Epithelial cell of umbilical artery (primary cell): ENCODE results near the gene MISP3. TPM values are rescaled to one million over a fixed set of nuclear protein-coding genes. Genes with fewer than 3 reads are reported as not detected.

Experiments
- total RNA-seq: library from RNA; depleted of rRNA; stranded (reverse); fragments of >200 nt; gene quantifications from 2 replicates; pipeline ENCODE4 v1.2.3, GENCODE V29; 2014

MISP3 gene
- 0.61 TPM in 1 of 2 replicates, not detected in the other for total RNA-seq

DNA sequence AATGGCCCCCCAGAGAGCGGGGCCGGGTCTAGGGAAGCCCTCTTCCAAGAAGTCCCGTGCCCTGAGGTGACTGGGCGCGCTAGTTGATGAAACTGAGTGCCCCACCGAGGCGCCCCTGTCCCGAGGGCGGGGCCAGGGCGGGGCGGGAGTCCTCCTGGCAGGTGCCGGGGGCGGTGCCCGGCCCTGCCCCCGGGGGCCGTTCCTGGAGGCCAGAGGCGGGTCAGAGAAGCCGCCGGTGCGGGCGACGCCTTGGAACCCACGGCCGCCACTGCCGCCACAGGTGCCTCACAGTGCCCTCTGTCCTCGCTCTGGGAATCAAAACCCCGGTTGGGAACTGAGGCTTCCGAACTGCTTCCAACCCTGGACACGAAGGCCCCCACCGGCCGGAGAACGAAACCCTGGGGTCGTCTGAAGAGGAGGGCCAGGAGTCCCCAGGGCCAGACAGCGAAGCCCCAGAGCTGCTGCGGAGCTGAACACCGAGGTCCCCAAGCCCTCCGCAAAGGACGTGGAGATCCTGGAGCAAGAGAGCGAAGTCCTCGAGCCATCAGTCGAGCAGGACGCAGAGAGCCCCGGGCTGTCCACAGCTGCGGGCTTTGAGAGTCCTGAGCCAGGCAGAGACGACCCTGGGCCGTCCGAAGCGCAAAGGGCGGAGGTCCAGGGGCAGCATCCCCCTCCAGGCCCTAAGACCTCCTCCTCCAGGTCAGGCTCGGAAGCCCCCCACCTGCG is at the start of gene MISP3:
Gene MISP3 (plus strand): TSS at position 252 of the 726 bp plus-strand sequence. CDS start 524 bp downstream, outside the sequence.

DNA sequence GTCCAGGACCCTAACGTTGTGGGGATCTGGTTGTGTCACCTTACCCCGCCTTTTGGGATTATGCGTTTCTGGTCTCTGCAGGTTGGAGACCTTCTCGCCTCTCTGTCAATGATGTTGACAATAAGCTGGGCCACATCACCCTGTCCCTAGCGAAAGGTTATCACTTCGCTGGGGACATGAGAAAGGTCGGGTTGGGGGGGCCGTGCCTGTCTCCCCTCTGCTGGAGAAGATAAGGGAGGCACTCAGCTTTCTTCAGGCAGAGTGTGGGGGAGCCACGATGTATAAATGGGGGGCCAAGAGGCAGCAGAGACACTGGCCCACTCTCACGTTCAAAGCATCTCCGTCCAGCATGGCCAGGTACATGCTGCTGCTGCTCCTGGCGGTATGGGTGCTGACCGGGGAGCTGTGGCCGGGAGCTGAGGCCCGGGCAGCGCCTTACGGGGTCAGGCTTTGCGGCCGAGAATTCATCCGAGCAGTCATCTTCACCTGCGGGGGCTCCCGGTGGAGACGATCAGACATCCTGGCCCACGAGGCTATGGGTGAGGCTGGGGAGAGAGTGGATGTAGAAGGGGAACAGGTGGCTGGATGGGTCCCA is 44.6 kb upstream of the MISP3 start, which contains the start of gene RLN3:
Gene RLN3 (plus strand): TSS at position 293 of the 595 bp plus-strand sequence. CDS start 57 bp downstream, at position 350.

DNA sequence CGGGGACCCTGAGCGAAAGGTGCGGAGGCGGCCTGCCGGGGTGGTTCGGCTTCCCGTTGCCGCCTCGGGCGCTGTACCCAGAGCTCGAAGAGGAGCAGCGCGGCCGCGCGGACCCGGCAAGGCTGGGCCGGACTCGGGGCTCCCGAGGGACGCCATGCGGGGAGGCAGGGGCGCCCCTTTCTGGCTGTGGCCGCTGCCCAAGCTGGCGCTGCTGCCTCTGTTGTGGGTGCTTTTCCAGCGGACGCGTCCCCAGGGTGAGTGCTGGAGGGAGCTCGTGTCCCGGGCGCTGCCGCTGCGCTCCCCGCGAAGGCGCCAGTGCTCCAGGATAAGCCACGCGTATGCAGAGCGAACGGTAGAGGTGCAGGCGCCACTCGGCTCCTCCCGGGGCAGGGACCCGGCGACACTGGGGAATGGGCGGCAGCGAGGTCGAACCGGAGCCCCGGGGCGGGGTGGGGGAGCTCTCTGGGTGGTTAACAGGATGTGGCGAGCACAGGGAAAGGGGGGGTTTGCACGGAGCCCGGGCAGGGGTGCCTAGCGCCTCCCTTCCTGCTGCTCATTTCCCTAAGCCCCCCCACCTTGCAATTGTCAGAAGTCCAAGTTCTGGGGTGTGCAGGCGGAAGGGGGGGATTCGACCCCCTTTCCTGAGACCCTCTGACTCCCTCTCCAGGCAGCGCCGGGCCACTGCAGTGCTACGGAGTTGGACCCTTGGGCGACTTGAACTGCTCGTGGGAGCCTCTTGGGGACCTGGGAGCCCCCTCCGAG is 40.7 kb upstream of the MISP3 start, which contains the start of gene IL27RA:
Gene IL27RA (plus strand): TSS at position 44 of the 762 bp plus-strand sequence. CDS start 111 bp downstream, at position 155.

DNA sequence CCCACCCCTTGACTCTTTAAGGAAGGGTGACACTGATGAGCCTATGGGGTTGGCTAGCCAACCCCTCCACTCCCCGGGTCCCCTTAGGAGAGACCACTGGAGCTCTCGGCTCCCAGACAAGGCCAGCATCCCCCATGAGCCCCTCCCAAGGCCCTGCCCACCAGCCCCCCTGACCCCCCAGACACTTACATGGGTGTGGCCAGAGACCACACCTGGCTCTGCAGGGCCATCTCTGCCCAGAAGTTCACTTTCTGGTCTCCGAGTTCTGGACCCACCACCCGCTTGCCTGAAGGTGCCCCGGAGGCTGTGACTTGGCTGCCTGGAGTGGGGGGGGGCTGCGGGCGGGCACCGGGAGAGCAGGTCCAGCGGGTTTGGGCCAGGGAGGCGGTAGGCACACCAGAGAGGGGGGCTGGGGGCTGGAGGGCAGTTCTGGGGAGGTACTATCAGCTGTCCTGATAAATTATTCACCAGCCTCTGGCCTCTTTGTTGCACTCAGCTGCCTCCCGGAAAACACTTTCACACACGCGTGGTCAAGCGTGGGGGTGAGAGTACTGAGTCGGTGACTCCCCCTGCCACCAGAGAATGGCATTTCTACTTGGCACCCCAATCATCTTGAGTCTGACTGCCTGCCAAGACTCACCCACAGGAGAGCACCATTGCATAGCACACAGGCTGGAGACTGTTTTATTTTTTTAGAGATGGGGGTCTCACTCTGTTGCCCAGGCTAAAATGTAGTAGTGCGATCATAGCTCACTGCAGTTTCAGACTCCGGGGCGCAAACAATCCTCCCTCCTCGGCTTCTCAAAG is 10.6 kb upstream of the MISP3 start, which contains the start of gene PALM3:
Gene PALM3 (minus strand): TSS at position 326 of the 807 bp plus-strand sequence. CDS start 96 bp downstream, at position 230.

DNA sequence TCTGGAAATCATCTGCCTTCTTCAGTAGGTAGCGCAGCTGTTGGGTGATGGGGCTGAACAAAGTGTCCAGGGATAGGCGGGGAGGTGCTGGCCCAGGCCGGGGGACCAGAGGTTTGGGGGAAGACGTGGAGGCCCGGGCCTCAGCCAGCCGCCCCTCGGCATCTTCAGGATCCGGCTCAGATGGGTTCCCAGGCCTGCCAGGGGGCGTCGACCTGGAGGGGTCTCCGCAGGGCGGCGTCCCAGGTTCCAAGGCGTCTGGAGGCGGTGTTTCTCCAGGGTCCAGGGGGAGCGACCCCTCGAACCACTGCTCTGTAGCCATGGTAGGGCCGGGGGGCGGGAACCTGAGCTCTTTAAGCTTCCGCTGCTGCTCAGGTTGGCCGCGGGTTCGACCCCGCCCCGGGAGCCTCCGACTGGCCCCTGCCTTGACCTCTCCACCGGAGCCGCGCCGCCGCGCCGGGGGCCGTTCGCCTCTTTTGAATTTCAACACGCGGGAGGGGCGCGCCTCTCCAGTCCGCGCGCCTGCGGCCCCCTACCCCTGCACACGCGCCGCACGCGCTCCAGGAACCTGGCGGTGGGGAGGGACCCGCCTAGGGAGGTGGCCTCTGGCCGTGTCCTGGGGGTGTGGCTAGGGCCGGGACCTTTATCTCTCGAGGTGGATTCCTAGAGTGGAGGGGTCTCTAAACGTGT is 12.9 kb downstream of the MISP3 start, which contains the start of gene C19orf67:
Gene C19orf67 (minus strand): TSS at position 475 of the 687 bp plus-strand sequence. CDS start 156 bp downstream, at position 319.

DNA sequence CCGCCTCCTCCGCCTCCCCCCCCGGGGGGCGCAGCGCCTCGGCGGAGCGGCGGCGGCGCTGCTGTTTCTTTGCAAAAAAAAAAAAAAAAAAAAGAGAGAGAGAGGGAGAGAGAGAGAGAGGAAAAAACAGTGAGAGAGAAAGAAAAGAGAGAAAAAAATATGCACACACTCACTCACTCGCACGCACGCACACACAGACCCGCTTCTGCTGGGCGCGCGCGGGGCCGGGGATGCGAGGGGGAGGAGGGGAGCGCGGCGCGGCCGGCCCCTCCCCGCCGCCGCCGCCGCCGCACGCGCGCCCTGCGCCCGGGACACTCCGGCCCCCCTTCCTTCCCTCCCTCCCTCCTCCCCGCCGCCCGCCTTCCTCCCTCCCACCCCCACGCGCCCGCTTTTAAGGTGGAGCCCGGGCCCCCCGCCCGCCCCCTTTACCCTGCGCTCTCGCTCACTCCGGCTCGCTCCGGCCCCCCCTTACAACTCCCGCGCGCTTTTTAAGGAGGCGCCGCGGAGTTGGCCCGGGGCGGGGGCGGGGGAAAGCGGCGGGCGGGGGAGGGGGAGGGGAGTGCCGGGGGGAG is 18.0 kb downstream of the MISP3 start, which contains the start of gene SAMD1:
Gene SAMD1 (minus strand): TSS at position 243 of the 572 bp plus-strand sequence.

DNA sequence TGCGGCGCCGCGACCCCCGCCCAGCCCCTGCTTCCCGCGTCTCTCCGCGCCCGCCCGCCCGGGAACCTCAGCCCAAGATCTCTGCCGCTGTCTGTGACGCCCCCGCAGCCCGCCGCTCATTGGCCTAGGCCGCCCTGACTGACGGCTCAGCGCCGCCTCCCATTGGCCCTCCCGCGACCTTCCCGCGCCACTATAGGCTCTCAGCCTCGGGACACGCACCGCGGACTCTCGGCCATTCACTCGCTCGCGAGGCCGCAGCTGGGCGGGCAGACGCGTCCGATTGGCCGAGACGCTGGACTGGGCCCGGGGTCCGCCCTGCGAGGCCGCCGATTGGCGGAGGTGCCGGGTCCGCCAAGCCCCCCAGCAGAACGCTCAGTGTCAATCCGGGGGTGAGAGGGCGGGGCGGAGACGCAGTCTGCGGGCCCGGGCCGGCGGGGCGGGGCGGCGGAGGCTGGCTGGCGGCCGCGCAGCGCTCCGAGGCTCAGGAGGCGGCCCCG is 45.1 kb downstream of the MISP3 start, which contains the start of gene PRKACA:
Gene PRKACA (minus strand): TSS at position 95 of the 497 bp plus-strand sequence. CDS start 215 bp downstream, outside the sequence.

Other genes with a start within 250 kb of the MISP3 start
- 1.2 TPM in 1 of 2 replicates, not detected in the other for gene NANOS3, start 195.7 kb upstream of the MISP3 start, total RNA-seq
- 0.32 and 1.1 TPM in 2 replicates for gene BRME1, start 166.7 kb upstream of the MISP3 start, total RNA-seq
- gene CC2D1A, start 166.6 kb upstream of the MISP3 start, total RNA-seq, result 4.1 and 4.2 TPM in 2 replicates
- gene PODNL1, start 134.4 kb upstream of the MISP3 start, total RNA-seq, result under 0.01 TPM in 1 of 2 replicates, not detected in the other
- 9.7 and 10.2 TPM in 2 replicates for gene DCAF15, start 120.3 kb upstream of the MISP3 start, total RNA-seq
- gene RFX1, start 66.5 kb upstream of the MISP3 start, total RNA-seq, result 0.97 and 1.5 TPM in 2 replicates
- gene RLN3, start 44.6 kb upstream of the MISP3 start, total RNA-seq, result not detected in 2 replicates
- gene IL27RA, start 41.0 kb upstream of the MISP3 start, total RNA-seq, result 12.3 and 14.0 TPM in 2 replicates
- gene PALM3, start 10.7 kb upstream of the MISP3 start, total RNA-seq, result 0.15 TPM in 1 of 2 replicates, not detected in the other
- gene C19orf67, start 13.0 kb downstream of the MISP3 start, total RNA-seq, result not detected in 2 replicates
- 14.1 and 16.2 TPM in 2 replicates for gene SAMD1, start 18.0 kb downstream of the MISP3 start, total RNA-seq
- gene PRKACA, start 45.0 kb downstream of the MISP3 start, total RNA-seq, result 24.5 and 35.4 TPM in 2 replicates
- gene ASF1B, start 63.8 kb downstream of the MISP3 start, total RNA-seq, result 17.9 TPM in 2 replicates
- 1.9 and 2.1 TPM in 2 replicates for gene ADGRL1, start 133.4 kb downstream of the MISP3 start, total RNA-seq